Body of pancreas (tissue), 4 donors: ENCODE results near the gene ARAP1. TPM values are rescaled to one million over a fixed set of nuclear protein-coding genes. Genes with fewer than 3 reads are reported as not detected.

Source experiments
- ATAC-seq: fragments of 150-250 bp; one replicate; pipeline ENCODE4 v1.9.1; 2016
- DNase-seq, 4 donors: peaks; one replicate each; pipeline ENCODE4 v3.0.0-alpha.2; 2019
- H3K27ac ChIP-seq, 4 donors: fragments of 200-600 bp; sonication (generic); 1 replicate in 3 of 4; 2 replicates in 1 of 4; pipeline versions ENCODE4 v1.5.1 to v1.6.1; 2016 to 2019; ENCODE audit warnings: mild to moderate bottlenecking in 1 of 4, mixed read lengths in 1 of 4, moderate library complexity in 1 of 4
- H3K27me3 ChIP-seq, 2 donors: fragments of 200-600 bp; sonication (generic); one replicate each; pipeline ENCODE4 v1.6.0; 2016; ENCODE audit warnings: mild to moderate bottlenecking in 1 of 2
- H3K36me3 ChIP-seq, 2 donors: fragments of 200-600 bp; sonication (generic); replicated peaks in 1 of 2; 2 replicates each; pipeline ENCODE4 v1.5.1; 2016; ENCODE audit warnings: low read depth in 2 of 2; ENCODE audit not compliant: insufficient read depth in 1 of 2
- H3K4me1 ChIP-seq: fragments of 200-600 bp; sonication (generic); one replicate; pipeline ENCODE4 v1.6.0; 2016
- H3K4me3 ChIP-seq, 2 donors: fragments of 200-600 bp; sonication (generic); 1 replicate in 1 of 2; 2 replicates in 1 of 2; pipeline ENCODE4 v1.5.1; 2016 to 2019
- H3K9me3 ChIP-seq, 3 donors: fragments of 200-600 bp; sonication (generic); 1 replicate in 2 of 3; 2 replicates in 1 of 3; pipeline ENCODE4 v1.5.1; 2016
- CTCF ChIP-seq, 7 experiments: fragments of 450-650 bp in 4 of 7; fragments of 200-600 bp in 3 of 7; sonication (generic) in 3 of 7; IDR thresholded peaks; one replicate each; pipeline ENCODE4 v1.5.1; 2016 to 2019; ENCODE audit warnings: antibody characterized with exemption in 7 of 7
- POLR2A ChIP-seq, 3 donors: fragments of 450-650 bp; IDR thresholded peaks; one replicate each; pipeline ENCODE4 v1.6.1; 2016; ENCODE audit warnings: antibody characterized with exemption in 3 of 3, mild to moderate bottlenecking in 2 of 3
- WGBS, 2 donors: methylation state at CpG; one replicate each; pipeline ENCODE4 v1.1.5; 2017; 5-methylcytosine and 5-hydroxymethylcytosine counted together
- intact Hi-C: fragments of 100-400 bp; cut with DNase I; formaldehyde crosslinking; loops from one replicate; pipeline ENCODE4 v1.15.1; 2023
- total RNA-seq, 2 donors: library from RNA; depleted of rRNA; stranded (reverse); fragments of >200 nt; gene quantifications; one replicate each; pipeline ENCODE4 v1.1.0, GENCODE V29; 2016

ARAP1 gene
- total RNA-seq, 2 donors from 2014 or later = 63.3 to 208 TPM

GRCh38 chr11:72741429-72741833 is 10.8 kb downstream of the ARAP1 start:
- peaks cover 3% of the 10 kb centered on the region for H3K4me1 ChIP-seq
- no peak for ATAC-seq

GRCh38 chr11:72740562-72741428 is 11.4 kb downstream of the ARAP1 start:
- WGBS, 2 donors = 66 to 67% methylated on average over 9 to 10 of the region's 10 CpGs
- no peaks in the 10 kb centered on the region for H3K9me3 ChIP-seq
- H3K4me3 ChIP-seq = no peak overlapping the region
- peaks cover 4% of the 10 kb centered on the region for H3K4me1 ChIP-seq
- H3K27me3 ChIP-seq = no peaks in the 10 kb centered on the region
- TF ChIP-seq CTCF (IDR thresholded peaks at IDR 0.05) (no peak), POLR2A (IDR thresholded peaks at IDR 0.05) (no peak)
- H3K36me3 ChIP-seq = no peaks in the 10 kb centered on the region
- DNase-seq (no peak), ATAC-seq (no peak)
- intact Hi-C loops = no loop called here
- H3K27ac ChIP-seq = no peak overlapping the region

More at GRCh38 chr11:72741429-72741833, 10.8 kb downstream of the ARAP1 start:
- no peak for TF ChIP-seq CTCF (IDR thresholded peaks at IDR 0.05)
- no peak for TF ChIP-seq POLR2A (IDR thresholded peaks at IDR 0.05)
- intact Hi-C loops = no loop called here
- Histone ChIP-seq H3K4me3 (no peak overlapping the region), H3K27ac (peak overlapping the region in 1 of 4 donors; percentile 42), H3K36me3 (no peaks in the 10 kb centered on the region), H3K9me3 (no peaks in the 10 kb centered on the region), H3K27me3 (no peaks in the 10 kb centered on the region)
- 85 to 90% methylated on average over 2 to 8 of the region's 8 CpGs for WGBS, 2 donors
- DNase-seq = peak in 1 of 4 donors; percentile 65

- Histone ChIP-seq H3K27me3 (no peaks in the 10 kb centered on the region), H3K36me3 (no peaks in the 10 kb centered on the region), H3K4me3 (no peak overlapping the region), H3K4me1 (peaks cover 4% of the 10 kb centered on the region), H3K27ac (no peak overlapping the region), H3K9me3 (no peaks in the 10 kb centered on the region)
- TF ChIP-seq POLR2A (IDR thresholded peaks at IDR 0.05) (no peak), CTCF (IDR thresholded peaks at IDR 0.05) (no peak)
- WGBS, 2 donors = 89 to 100% methylated on average over 2 of the region's 2 CpGs
- ATAC-seq (no peak), DNase-seq (no peak)
- intact Hi-C loops = no loop called here
Observed at GRCh38 chr11:72740060-72740424, 12.2 kb downstream of the ARAP1 start.

- H3K4me3 ChIP-seq = no peak overlapping the region
- TF ChIP-seq CTCF (IDR thresholded peaks at IDR 0.05) (no peak), POLR2A (IDR thresholded peaks at IDR 0.05) (no peak)
- H3K4me1 ChIP-seq = peaks cover 4% of the 10 kb centered on the region
- H3K9me3 ChIP-seq = no peaks in the 10 kb centered on the region
- DNase-seq (no peak), ATAC-seq (no peak)
- H3K27me3 ChIP-seq = no peaks in the 10 kb centered on the region
- H3K36me3 ChIP-seq = no peaks in the 10 kb centered on the region
- intact Hi-C loops = no loop called here
- peak overlapping the region in 1 of 4 donors; percentile 56 for H3K27ac ChIP-seq
- WGBS, 2 donors = 73 to 100% methylated on average over 2 to 10 of the region's 10 CpGs
Observed at GRCh38 chr11:72739240-72740059, 12.8 kb downstream of the ARAP1 start.
